K562 (cell line): ENCODE measurements around the gene LANCL3. TPM values are rescaled to one million over a fixed set of nuclear protein-coding genes. Genes with fewer than 3 reads are reported as not detected.

Experiments
- ATAC-seq: fragments of 200-7000 bp; cut with Tn5 transposase; 3 replicates; pipeline ENCODE4 v1.9.1; 2020; ENCODE audit warnings: moderate library complexity
- BruUV-seq: library from RNA; stranded (reverse); fragments of 400-500 nt; replicated peaks from 2 replicates; lab custom pipeline; 2021; lab: Mats Ljungman, UMichigan
- CTCF ChIA-PET: fragments of 300-600 bp; formaldehyde crosslinking; extraction: SDS; loops from one replicate; lab custom pipeline; 2021; ENCODE audit warnings: low intra/inter-chr PET ratio; lab: Yijun Ruan, JAX
- POLR2A ChIA-PET: fragments of 300-600, 350-650 bp; sonication (Branson Sonifier 250); formaldehyde crosslinking; extraction: SDS; loops from one replicate; lab custom pipeline; 2021; ENCODE audit warnings: antibody characterized with exemption, inconsistent platforms; lab: Yijun Ruan, JAX
- DNase-seq, 4 experiments: peaks; one replicate each; pipeline versions ENCODE4 v3.0.0 to v3.0.0-alpha.2; 2011 to 2018; ENCODE audit warnings: low spot score in 3 of 4, mixed read lengths in 3 of 4; ENCODE audit errors: extremely low read depth in 1 of 4
- FAIRE-seq: peaks from 2 replicates; lab custom pipeline; 2011; peaks lifted over from hg19 to GRCh38; lab: Jason Lieb, UNC
- H2AFZ ChIP-seq: 2 replicates; pipeline ENCODE4 v1.6.0; 2011; ENCODE audit warnings: low read depth, low read length, control low read depth, inconsistent platforms
- H3K27ac ChIP-seq: fragments of 200-600 bp; 3 replicates; pipeline ENCODE4 v1.8.0; 2011; ENCODE audit warnings: low read depth, mild to moderate bottlenecking, control low read depth, inconsistent platforms, low read length, moderate library complexity, mixed read lengths; ENCODE audit errors: extremely low read depth
- H3K27me3 ChIP-seq, 2 experiments: fragments of 300-600 bp in 1 of 2; 2 replicates in 1 of 2; 3 replicates in 1 of 2; pipeline versions ENCODE4 v1.6.0 to v1.8.0; 2011; ENCODE audit warnings: inconsistent platforms in 2 of 2, low read length in 2 of 2, mild to moderate bottlenecking in 1 of 2, mixed read lengths in 1 of 2, moderate library complexity in 1 of 2; ENCODE audit not compliant: control insufficient read depth in 2 of 2, insufficient read depth in 2 of 2
- H3K36me3 ChIP-seq: fragments of 300-600 bp; 3 replicates; pipeline ENCODE4 v1.8.0; 2011; ENCODE audit warnings: mild to moderate bottlenecking, low read length, inconsistent platforms; ENCODE audit not compliant: control insufficient read depth, insufficient read depth
- H3K4me1 ChIP-seq, 2 experiments: fragments of 200-600 bp in 1 of 2; replicated peaks in 1 of 2; 2 replicates in 1 of 2; 3 replicates in 1 of 2; pipeline versions ENCODE4 v1.5.1 to v1.8.0; 2011; ENCODE audit warnings: inconsistent platforms in 2 of 2, low read length in 2 of 2, mild to moderate bottlenecking in 1 of 2, mixed read lengths in 1 of 2, moderate library complexity in 1 of 2; ENCODE audit not compliant: control insufficient read depth in 2 of 2, insufficient read depth in 2 of 2
- H3K4me2 ChIP-seq: 2 replicates; pipeline ENCODE4 v1.6.1; 2011; ENCODE audit warnings: low read length, control low read depth, inconsistent platforms, mixed read lengths; ENCODE audit not compliant: insufficient read depth
- H3K4me3 ChIP-seq: fragments of 200-600 bp; sonication (generic), shearing (Covaris generic); 2 replicates; pipeline ENCODE4 v1.5.1; 2016; ENCODE audit warnings: control low read depth, inconsistent platforms
- H3K79me2 ChIP-seq: fragments of 200-600 bp; 3 replicates; pipeline ENCODE4 v1.8.0; 2011; ENCODE audit warnings: low read length, inconsistent platforms; ENCODE audit not compliant: control insufficient read depth, insufficient read depth
- H3K9ac ChIP-seq, 2 experiments: 2 replicates each; pipeline versions ENCODE4 v1.6.0 to v1.6.1; 2011; ENCODE audit warnings: low read depth in 2 of 2, low read length in 2 of 2, control low read depth in 1 of 2, inconsistent platforms in 1 of 2, mild to moderate bottlenecking in 1 of 2, mixed read lengths in 1 of 2; ENCODE audit not compliant: insufficient read depth in 1 of 2
- H3K9me1 ChIP-seq: one replicate; pipeline ENCODE4 v1.6.0; 2011; ENCODE audit warnings: inconsistent platforms, mild to moderate bottlenecking, low read length, moderate library complexity; ENCODE audit not compliant: control insufficient read depth, insufficient read depth
- H3K9me3 ChIP-seq: replicated peaks from 2 replicates; pipeline ENCODE4 v1.5.1; 2011; ENCODE audit warnings: low read depth, low read length, inconsistent platforms; ENCODE audit not compliant: control insufficient read depth, insufficient read depth
- H4K20me1 ChIP-seq: replicated peaks from 2 replicates; pipeline ENCODE4 v1.6.1; 2011; ENCODE audit warnings: low read length, inconsistent platforms, mixed read lengths; ENCODE audit not compliant: control insufficient read depth, insufficient read depth
- KDM2B ChIP-seq: fragments of 250-450 bp; sonication (Bioruptor Pico); IDR thresholded peaks from 2 replicates; pipeline ENCODE4 v1.8.0; 2021; ENCODE audit warnings: mild to moderate bottlenecking, moderate library complexity
- NEUROD1 ChIP-seq: fragments of 150-350 bp; IDR thresholded peaks from 2 replicates; pipeline ENCODE4 v1.6.1; 2014; ENCODE audit warnings: borderline replicate concordance, low read length, low read depth; ENCODE audit not compliant: partially characterized antibody
- THRAP3 ChIP-seq: fragments of 450-650 bp; IDR thresholded peaks from 2 replicates; pipeline ENCODE4 v1.6.1; 2016; ENCODE audit warnings: mild to moderate bottlenecking, inconsistent platforms, borderline replicate concordance
- ZBTB11 ChIP-seq, 3 experiments: fragments of 200-800 bp in 1 of 3; fragments of 250-450 bp in 1 of 3; fragments of 450-650 bp in 1 of 3; sonication (Bioruptor Pico) in 1 of 3; sonication (Bioruptor generic) in 1 of 3; formaldehyde crosslinking in 1 of 3; IDR thresholded peaks; 2 replicates each; pipeline versions ENCODE4 v1.6.1 to v1.8.0; 2016 to 2022; ENCODE audit warnings: mild to moderate bottlenecking in 2 of 3, missing genetic modification characterization in 2 of 3, missing compliant biosample characterization in 1 of 3, moderate library complexity in 1 of 3
- ZBTB26 ChIP-seq: fragments of 450-650 bp; formaldehyde crosslinking; IDR thresholded peaks from 2 replicates; pipeline ENCODE4 v1.4.0; 2022; ENCODE audit warnings: missing genetic modification characterization
- ZEB2 ChIP-seq: fragments of 450-650 bp; IDR thresholded peaks from 2 replicates; pipeline ENCODE4 v1.6.1; 2016
- ZFX ChIP-seq: sonication (generic); formaldehyde crosslinking; IDR thresholded peaks from 2 replicates; pipeline ENCODE4 v1.8.0; 2022; ENCODE audit warnings: mild to moderate bottlenecking, missing genetic modification reagents, moderate library complexity
- ZNF174 ChIP-seq: fragments of 250-450 bp; sonication (Bioruptor Pico); IDR thresholded peaks from 2 replicates; pipeline ENCODE4 v1.4.0; 2020; ENCODE audit warnings: mild to moderate bottlenecking
- ZNF551 ChIP-seq: fragments of 250-450 bp; sonication (Bioruptor Pico); IDR thresholded peaks from 2 replicates; pipeline ENCODE4 v1.5.0; 2021; ENCODE audit warnings: mild to moderate bottlenecking, moderate library complexity
- in situ Hi-C: fragments of 300-500 bp; cut with MboI; formaldehyde crosslinking; loops from 4 replicates; pipeline ENCODE4 v1.15.0; 2018; ENCODE audit warnings: inconsistent platforms, mixed read lengths
- intact Hi-C: fragments of 100-400 bp; cut with micrococcal nuclease; formaldehyde crosslinking; loops from 2 replicates; pipeline ENCODE4 v1.14.2; 2022
- polyA plus RNA-seq, 8 experiments: library from polyadenylated mRNA; depleted of rRNA in 4 of 8; stranded (reverse) in 5 of 8; unstranded in 3 of 8; fragments of >200 nt; fragmentation: Nextera tagmentation in 2 of 8; fragmentation: Illumina TruSeq in 1 of 8; extraction: Ambion mirVana in 2 of 8; extraction: Trizol in 1 of 8; gene quantifications; 2 replicates each; pipeline versions ENCODE4 v1.2.1 to v1.2.3, GENCODE V29; 2011 to 2014; ENCODE audit warnings: inconsistent platforms in 1 of 8, missing spikeins in 1 of 8
- total RNA-seq, 7 experiments: library from RNA; depleted of rRNA in 6 of 7; stranded (reverse); fragments of >200 nt in 6 of 7; fragmentation: Illumina TruSeq in 2 of 7; extraction: Trizol in 2 of 7; gene quantifications; 2 replicates each; pipeline versions ENCODE4 v1.2.1 to v1.2.3, GENCODE V29; 2011 to 2021; ENCODE audit warnings: low replicate concordance in 1 of 7
- TF ChIP-seq, protein P1 (sequence below): fragments of 250-450 bp; sonication (Bioruptor Pico); IDR thresholded peaks from 2 replicates; pipeline ENCODE4 v1.8.0; 2022; ENCODE audit warnings: inconsistent platforms
- TF ChIP-seq, protein P2 (sequence below): fragments of 250-450 bp; sonication (Bioruptor Pico); IDR thresholded peaks from 2 replicates; pipeline ENCODE4 v1.4.0; 2020; ENCODE audit warnings: mild to moderate bottlenecking, moderate library complexity

The LANCL3 gene
- total and polyA plus RNA-seq, 9 of the 15 experiments (the other 6 are each of a cell fraction or from before 2014, with no cell fraction given): 0.41 to 1.5 (median 0.58) TPM

GRCh38 chrX:37666516-37666915 is 95.1 kb downstream of the LANCL3 start:
- ChIA-PET POLR2A (interaction anchor here (1.0 kb wide), 1 partner anchor 13 kb away, joined by 3 read pairs; no protein-coding TSS in a partner anchor), CTCF (no interaction called here)
- Histone ChIP-seq H3K9me1 (no peaks in the 10 kb centered on the region), H3K4me3 (no peak overlapping the region), H3K4me1 (no peaks in the 10 kb centered on the region), H4K20me1 (no peaks in the 10 kb centered on the region), H2AFZ (no peak overlapping the region), H3K79me2 (no peaks in the 10 kb centered on the region), H3K36me3 (no peaks in the 10 kb centered on the region), H3K4me2 (no peak overlapping the region), H3K27ac (no peak overlapping the region), H3K9ac (no peak overlapping the region), H3K9me3 (no peaks in the 10 kb centered on the region), H3K27me3 (no peaks in the 10 kb centered on the region)
- TF ChIP-seq ZFX (CRISPR knock-in tag) (no peak), ZNF551 (CRISPR knock-in tag) (no peak), THRAP3 (no peak), ZNF174 (CRISPR knock-in tag) (no peak), KDM2B (no peak), ZBTB26 (no peak), ZEB2 (no peak), NEUROD1 (no peak), ZBTB11 (CRISPR knock-in tag; IDR thresholded peaks at IDR 0.05) (no peak)
- TF ChIP-seq, protein P1, sequence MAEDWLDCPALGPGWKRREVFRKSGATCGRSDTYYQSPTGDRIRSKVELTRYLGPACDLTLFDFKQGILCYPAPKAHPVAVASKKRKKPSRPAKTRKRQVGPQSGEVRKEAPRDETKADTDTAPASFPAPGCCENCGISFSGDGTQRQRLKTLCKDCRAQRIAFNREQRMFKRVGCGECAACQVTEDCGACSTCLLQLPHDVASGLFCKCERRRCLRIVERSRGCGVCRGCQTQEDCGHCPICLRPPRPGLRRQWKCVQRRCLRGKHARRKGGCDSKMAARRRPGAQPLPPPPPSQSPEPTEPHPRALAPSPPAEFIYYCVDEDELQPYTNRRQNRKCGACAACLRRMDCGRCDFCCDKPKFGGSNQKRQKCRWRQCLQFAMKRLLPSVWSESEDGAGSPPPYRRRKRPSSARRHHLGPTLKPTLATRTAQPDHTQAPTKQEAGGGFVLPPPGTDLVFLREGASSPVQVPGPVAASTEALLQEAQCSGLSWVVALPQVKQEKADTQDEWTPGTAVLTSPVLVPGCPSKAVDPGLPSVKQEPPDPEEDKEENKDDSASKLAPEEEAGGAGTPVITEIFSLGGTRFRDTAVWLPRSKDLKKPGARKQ: no peak
- TF ChIP-seq, protein P2, sequence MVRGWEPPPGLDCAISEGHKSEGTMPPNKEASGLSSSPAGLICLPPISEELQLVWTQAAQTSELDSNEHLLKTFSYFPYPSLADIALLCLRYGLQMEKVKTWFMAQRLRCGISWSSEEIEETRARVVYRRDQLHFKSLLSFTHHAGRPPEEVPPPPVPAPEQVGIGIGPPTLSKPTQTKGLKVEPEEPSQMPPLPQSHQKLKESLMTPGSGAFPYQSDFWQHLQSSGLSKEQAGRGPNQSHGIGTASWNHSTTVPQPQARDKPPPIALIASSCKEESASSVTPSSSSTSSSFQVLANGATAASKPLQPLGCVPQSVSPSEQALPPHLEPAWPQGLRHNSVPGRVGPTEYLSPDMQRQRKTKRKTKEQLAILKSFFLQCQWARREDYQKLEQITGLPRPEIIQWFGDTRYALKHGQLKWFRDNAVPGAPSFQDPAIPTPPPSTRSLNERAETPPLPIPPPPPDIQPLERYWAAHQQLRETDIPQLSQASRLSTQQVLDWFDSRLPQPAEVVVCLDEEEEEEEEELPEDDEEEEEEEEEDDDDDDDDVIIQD (CRISPR knock-in tag): no peak
- DNase-seq: no peak
- FAIRE-seq: no peak
- in situ Hi-C loops (no loop called here), intact Hi-C loops (no loop called here)
- ATAC-seq: no peak
- no TSS peak for BruUV-seq
